GM12875 (cell line): ENCODE results near the gene ZNF765.
A peak's percentile ranks its signal among the peaks of the same experiment; 100 is the strongest.
"Not testable (repeated sequence)": the region's sequence is repeated elsewhere in the genome, so short reads cannot be mapped to it uniquely, and the experiment has no call there.

Experiments
- H3K4me3 ChIP-seq: one replicate; pipeline ENCODE4 v1.5.1; 2011; ENCODE audit warnings: low read depth, low read length, control low read depth
- CTCF ChIP-seq: IDR thresholded peaks from 2 replicates; pipeline ENCODE4 v1.5.1; 2011; ENCODE audit warnings: low read depth, mild to moderate bottlenecking, control low read depth, inconsistent platforms, low read length, moderate library complexity, borderline replicate concordance; ENCODE audit not compliant: insufficient read depth

Gene ZNF765

GRCh38 chr19:53394974-53395839 lies at the start of gene ZNF765:
Gene ZNF765 (plus strand): TSS chr19:53395149. CDS start chr19:53398016, 2,867 bp downstream.
- peak; percentile 43; the same call in 1 of the 2 replicates for TF ChIP-seq CTCF
- H3K4me3 ChIP-seq = peak within 1 kb of the TSS; percentile 65

- no peak for TF ChIP-seq CTCF
- no peak overlapping the region for H3K4me3 ChIP-seq
Observed at GRCh38 chr19:53355739-53356138, 39.2 kb upstream of the ZNF765 start.

GRCh38 chr19:53357821-53358581 lies 36.9 kb upstream of the ZNF765 start:
- TF ChIP-seq CTCF = no peak

GRCh38 chr19:53360056-53360455 lies 34.9 kb upstream of the ZNF765 start:
- not testable (repeated sequence) for H3K4me3 ChIP-seq

More at GRCh38 chr19:53357821-53358581, 36.9 kb upstream of the ZNF765 start:
- H3K4me3 ChIP-seq = no peak overlapping the region

GRCh38 chr19:53365134-53365898 lies 29.6 kb upstream of the ZNF765 start, which contains the start of gene ZNF525:
Gene ZNF525 (plus strand): TSS chr19:53365705. CDS start chr19:53372282, 6,577 bp downstream.
- TF ChIP-seq CTCF = peak; percentile 27; the same call in 1 of the 2 replicates
- H3K4me3 ChIP-seq = peak within 1 kb of the TSS; percentile 74

- peak overlapping the region; percentile 74 for H3K4me3 ChIP-seq
- no peak for TF ChIP-seq CTCF
Observed at GRCh38 chr19:53365899-53366493, 29.0 kb upstream of the ZNF765 start.
